DOHH2 (cell line): ENCODE data around the gene GGA1.

Source experiments
- EZH2phosphoT487 ChIP-seq: fragments of 200-600 bp; sonication (generic); IDR thresholded peaks from 2 replicates; pipeline ENCODE4 v1.6.1; 2017; ENCODE audit warnings: borderline replicate concordance, mild to moderate bottlenecking, antibody characterized with exemption, low read length, moderate library complexity, mixed read lengths
- TF ChIP-seq, protein P1 (sequence below): fragments of 200-600 bp; sonication (generic); IDR thresholded peaks from one replicate; pipeline ENCODE4 v1.5.1; 2014; ENCODE audit warnings: antibody characterized with exemption, mild to moderate bottlenecking, low read depth, low read length; ENCODE audit not compliant: poor library complexity, severe bottlenecking

DNA sequence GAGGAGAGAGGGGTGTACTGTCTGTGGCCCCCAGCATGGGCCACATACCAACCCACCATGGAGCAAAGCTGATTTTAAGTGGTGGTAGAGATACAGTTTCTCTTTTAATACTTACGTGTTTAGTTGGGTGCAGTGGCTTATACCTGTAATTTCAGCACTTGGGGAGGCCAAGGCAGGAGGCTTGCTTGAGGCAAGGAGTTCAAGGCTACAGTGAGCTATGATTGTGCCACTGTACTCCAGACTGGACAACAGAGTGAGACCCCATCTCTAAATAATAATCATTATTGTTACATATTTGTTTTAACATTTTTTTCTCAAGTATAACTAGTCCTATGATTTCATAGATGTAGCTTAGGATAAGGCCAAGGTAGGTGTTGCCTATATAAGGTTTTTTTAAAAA is 8.8 kb downstream of the GGA1 start:
- TF ChIP-seq, protein P1, sequence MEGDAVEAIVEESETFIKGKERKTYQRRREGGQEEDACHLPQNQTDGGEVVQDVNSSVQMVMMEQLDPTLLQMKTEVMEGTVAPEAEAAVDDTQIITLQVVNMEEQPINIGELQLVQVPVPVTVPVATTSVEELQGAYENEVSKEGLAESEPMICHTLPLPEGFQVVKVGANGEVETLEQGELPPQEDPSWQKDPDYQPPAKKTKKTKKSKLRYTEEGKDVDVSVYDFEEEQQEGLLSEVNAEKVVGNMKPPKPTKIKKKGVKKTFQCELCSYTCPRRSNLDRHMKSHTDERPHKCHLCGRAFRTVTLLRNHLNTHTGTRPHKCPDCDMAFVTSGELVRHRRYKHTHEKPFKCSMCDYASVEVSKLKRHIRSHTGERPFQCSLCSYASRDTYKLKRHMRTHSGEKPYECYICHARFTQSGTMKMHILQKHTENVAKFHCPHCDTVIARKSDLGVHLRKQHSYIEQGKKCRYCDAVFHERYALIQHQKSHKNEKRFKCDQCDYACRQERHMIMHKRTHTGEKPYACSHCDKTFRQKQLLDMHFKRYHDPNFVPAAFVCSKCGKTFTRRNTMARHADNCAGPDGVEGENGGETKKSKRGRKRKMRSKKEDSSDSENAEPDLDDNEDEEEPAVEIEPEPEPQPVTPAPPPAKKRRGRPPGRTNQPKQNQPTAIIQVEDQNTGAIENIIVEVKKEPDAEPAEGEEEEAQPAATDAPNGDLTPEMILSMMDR = no peak
- no peak for TF ChIP-seq EZH2phosphoT487
